Activated CD8-positive, alpha-beta T cell treated with anti-CD3 and anti-CD28 coated beads for 36 hours (primary cell): ENCODE measurements around the gene CCNO. TPM values are rescaled to one million over a fixed set of nuclear protein-coding genes. Genes with fewer than 3 reads are reported as not detected.

ENCODE experiments used
- ATAC-seq: fragments of 200-7000 bp; cut with Tn5 transposase; one replicate; pipeline ENCODE4 v1.10.0; 2021; ENCODE audit warnings: mild to moderate bottlenecking, moderate library complexity
- CTCF ChIA-PET: fragments of 350-600 bp; sonication (Branson Sonifier 250); formaldehyde crosslinking; loops from one replicate; lab custom pipeline; 2021; ENCODE audit warnings: antibody characterized with exemption; lab: Charles Lee
- POLR2A ChIA-PET: fragments of 350-600 bp; sonication (Branson Sonifier 250); formaldehyde crosslinking; loops from one replicate; lab custom pipeline; 2021; ENCODE audit warnings: antibody characterized with exemption; lab: Charles Lee
- DNase-seq: peaks from one replicate; pipeline ENCODE4 v3.0.0-alpha.2; 2020
- H3K27ac Mint-ChIP-seq: one replicate; pipeline ENCODE4 v1.8.0; 2021; ENCODE audit warnings: mild to moderate bottlenecking, mixed read lengths
- H3K27me3 Mint-ChIP-seq: one replicate; pipeline ENCODE4 v1.8.0; 2021; ENCODE audit warnings: mixed read lengths
- H3K36me3 Mint-ChIP-seq: one replicate; pipeline ENCODE4 v1.8.0; 2021; ENCODE audit warnings: low read depth, mixed read lengths
- H3K4me1 Mint-ChIP-seq: one replicate; pipeline ENCODE4 v1.8.0; 2021; ENCODE audit warnings: low read depth, mixed read lengths
- H3K4me3 Mint-ChIP-seq: one replicate; pipeline ENCODE4 v1.8.0; 2021; ENCODE audit warnings: mild to moderate bottlenecking, moderate library complexity, mixed read lengths
- H3K9me3 Mint-ChIP-seq: one replicate; pipeline ENCODE4 v1.8.0; 2021; ENCODE audit warnings: mixed read lengths
- CTCF ChIP-seq: fragments of 200-600 bp; IDR thresholded peaks from one replicate; pipeline ENCODE4 v1.8.0; 2022; ENCODE audit warnings: antibody characterized with exemption, mild to moderate bottlenecking
- intact Hi-C: fragments of 100-400 bp; cut with micrococcal nuclease; formaldehyde crosslinking; loops from one replicate; pipeline ENCODE4 v1.10.0; 2022
- total RNA-seq, 2 experiments: library from RNA; stranded (reverse); gene quantifications; one replicate each; pipeline ENCODE4 v1.2.3, GENCODE V29; 2021

Gene CCNO
- total RNA-seq, 2 experiments from 2014 or later: not detected

- CTCF ChIA-PET: no interaction called here
- H3K27ac Mint-ChIP-seq: no peak overlapping the region
- intact Hi-C loops: no loop called here
- H3K4me3 Mint-ChIP-seq: no peak overlapping the region
- peaks cover 2% of the 10 kb centered on the region for H3K4me1 Mint-ChIP-seq
- ATAC-seq: no peak
- no peak for TF ChIP-seq CTCF
- H3K9me3 Mint-ChIP-seq: peaks cover 11% of the 10 kb centered on the region
- DNase-seq: no peak
- no peaks in the 10 kb centered on the region for H3K36me3 Mint-ChIP-seq
- POLR2A ChIA-PET: interaction anchor here (1.4 kb wide), 1 partner anchor 77 kb away, joined by 3 read pairs; the partner anchor contains the start of gene CDC20B
- H3K27me3 Mint-ChIP-seq: peaks cover 1% of the 10 kb centered on the region
Measured at GRCh38 chr5:55250064-55250463, 16.7 kb upstream of the CCNO start.

GRCh38 chr5:55241746-55242145 is 8.3 kb upstream of the CCNO start:
- ChIA-PET CTCF (interaction anchor here (0.9 kb wide), 1 partner anchor 297 kb away, joined by 3 read pairs; no protein-coding TSS in a partner anchor), POLR2A (no interaction called here)
- Mint-ChIP-seq H3K27me3 (peaks cover 17% of the 10 kb centered on the region), H3K4me1 (no peaks in the 10 kb centered on the region), H3K4me3 (no peak overlapping the region), H3K9me3 (no peaks in the 10 kb centered on the region), H3K27ac (no peak overlapping the region), H3K36me3 (no peaks in the 10 kb centered on the region)
- ATAC-seq (no peak), DNase-seq (no peak)
- intact Hi-C loops: no loop called here
- no peak for TF ChIP-seq CTCF

GRCh38 chr5:55236800-55237199 is 3.4 kb upstream of the CCNO start:
- ChIA-PET CTCF (interaction anchor here (0.9 to 1.3 kb wide), 2 partner anchors 8 to 90 kb away, joined by 4 to 6 read pairs; no protein-coding TSS in a partner anchor), POLR2A (interaction anchor here (1.2 kb wide), 1 partner anchor 11 kb away, joined by 3 read pairs; no protein-coding TSS in a partner anchor)
- Mint-ChIP-seq H3K9me3 (no peaks in the 10 kb centered on the region), H3K36me3 (no peaks in the 10 kb centered on the region), H3K27ac (no peak overlapping the region), H3K27me3 (peaks cover 43% of the 10 kb centered on the region), H3K4me1 (peaks cover 13% of the 10 kb centered on the region), H3K4me3 (no peak overlapping the region)
- DNase-seq (no peak), ATAC-seq (no peak)
- TF ChIP-seq CTCF: no peak
- intact Hi-C loops: no loop called here

GRCh38 chr5:55234121-55234700 is 803 bp upstream of the CCNO start:
- POLR2A ChIA-PET: interaction anchor here (0.6 to 3.3 kb wide), 6 partner anchors 11 to 96 kb away, joined by 3 to 9 read pairs (median 4); no protein-coding TSS in a partner anchor
- no peak for ATAC-seq

More at GRCh38 chr5:55234121-55234700, 803 bp upstream of the CCNO start:
- Mint-ChIP-seq H3K9me3 (no peaks in the 10 kb centered on the region), H3K36me3 (no peaks in the 10 kb centered on the region), H3K4me3 (peak overlapping the region; percentile 75), H3K27me3 (peaks cover 64% of the 10 kb centered on the region), H3K4me1 (peaks cover 19% of the 10 kb centered on the region), H3K27ac (no peak overlapping the region)
- intact Hi-C loops: loop anchor here (5.0 kb wide), 1 partner anchor 62 kb away; the partner anchor contains the start of gene CDC20B
- CTCF ChIA-PET: interaction anchor here (1.1 to 2.6 kb wide), 5 partner anchors 8 to 62 kb away, joined by 3 to 20 read pairs (median 7); partner anchors contain the start of gene CDC20B
- no peak for DNase-seq
- no peak for TF ChIP-seq CTCF
